GM12878 (cell line): ENCODE data around the gene SLC43A3. TPM values are rescaled to one million over a fixed set of nuclear protein-coding genes. Genes with fewer than 3 reads are reported as not detected.

Source experiments
- ATAC-seq: fragments of 200-7000 bp; cut with Tn5 transposase; 3 replicates; pipeline ENCODE4 v1.9.1; 2020; ENCODE audit warnings: mild to moderate bottlenecking, moderate library complexity
- BruUV-seq: library from RNA; stranded (reverse); fragments of 400-500 nt; replicated peaks from 2 replicates; lab custom pipeline; 2021; lab: Mats Ljungman, UMichigan
- CTCF ChIA-PET: fragments of 300-600 bp; sonication (Branson Sonifier 250); formaldehyde crosslinking; extraction: SDS; loops from one replicate; lab custom pipeline; 2021; ENCODE audit warnings: inconsistent platforms; lab: Yijun Ruan, JAX
- POLR2A ChIA-PET: fragments of 350-600 bp; formaldehyde crosslinking; extraction: SDS; loops from one replicate; lab custom pipeline; 2021; ENCODE audit warnings: inconsistent platforms; lab: Charles Lee
- RAD21 ChIA-PET: fragments of 300-600 bp; sonication (Branson Sonifier 250); formaldehyde crosslinking; loops from one replicate; lab custom pipeline; 2023; ENCODE audit warnings: antibody characterized with exemption; ENCODE audit not compliant: unreplicated experiment; lab: Charles Lee
- SMC1A ChIA-PET: fragments of 300-600 bp; sonication (Branson Sonifier 250); formaldehyde crosslinking; loops from one replicate; lab custom pipeline; 2023; ENCODE audit not compliant: unreplicated experiment, uncharacterized antibody; lab: Charles Lee
- DNase-seq: peaks from one replicate; pipeline ENCODE4 v3.0.0-alpha.2; 2011; ENCODE audit warnings: low read depth, low spot score
- FAIRE-seq: peaks from 3 replicates; lab custom pipeline; 2011; peaks lifted over from hg19 to GRCh38; lab: Jason Lieb, UNC
- H2AFZ ChIP-seq: 2 replicates; pipeline ENCODE4 v1.6.0; 2011; ENCODE audit warnings: low read depth, low read length, control low read depth; ENCODE audit not compliant: control insufficient read depth
- H3K27ac ChIP-seq: 2 replicates; pipeline ENCODE4 v1.5.1; 2011; ENCODE audit warnings: control low read depth; ENCODE audit not compliant: control insufficient read depth, insufficient read depth
- H3K27me3 ChIP-seq, 2 experiments: replicated peaks in 1 of 2; 2 replicates each; pipeline versions ENCODE4 v1.6.0 to v1.6.1; 2011; ENCODE audit warnings: low read length in 1 of 2; ENCODE audit not compliant: control insufficient read depth in 2 of 2, insufficient read depth in 2 of 2
- H3K36me3 ChIP-seq, 2 experiments: 2 replicates each; pipeline ENCODE4 v1.5.1; 2011; ENCODE audit warnings: low read length in 1 of 2; ENCODE audit not compliant: control insufficient read depth in 2 of 2, insufficient read depth in 2 of 2
- H3K4me1 ChIP-seq: 2 replicates; pipeline ENCODE4 v1.6.1; 2011; ENCODE audit warnings: mild to moderate bottlenecking, low read length, moderate library complexity, mixed read lengths; ENCODE audit not compliant: control insufficient read depth, insufficient read depth
- H3K4me2 ChIP-seq: 2 replicates; pipeline ENCODE4 v1.6.0; 2011; ENCODE audit warnings: control low read depth; ENCODE audit not compliant: control insufficient read depth, insufficient read depth
- H3K4me3 ChIP-seq: fragments of 200-600 bp; sonication (generic); 2 replicates; pipeline ENCODE4 v1.5.1; 2016
- H3K79me2 ChIP-seq: 2 replicates; pipeline ENCODE4 v1.6.0; 2011; ENCODE audit warnings: low read length; ENCODE audit not compliant: control insufficient read depth, insufficient read depth
- H3K9ac ChIP-seq: 2 replicates; pipeline ENCODE4 v1.8.0; 2011; ENCODE audit warnings: low read length, control low read depth, mixed read lengths; ENCODE audit not compliant: control insufficient read depth, insufficient read depth
- H3K9me3 ChIP-seq: replicated peaks from 3 replicates; pipeline ENCODE4 v1.5.1; 2011; ENCODE audit warnings: mild to moderate bottlenecking, low read length; ENCODE audit not compliant: control insufficient read depth, insufficient read depth
- H4K20me1 ChIP-seq: 2 replicates; pipeline ENCODE4 v1.6.0; 2011; ENCODE audit not compliant: control insufficient read depth, insufficient read depth
- EED ChIP-seq: sonication (generic); IDR thresholded peaks from 2 replicates; pipeline ENCODE4 v1.6.1; 2016; ENCODE audit warnings: antibody characterized with exemption, low read depth
- PKNOX1 ChIP-seq: fragments of 450-650 bp; IDR thresholded peaks from 2 replicates; pipeline ENCODE4 v1.6.1; 2016; ENCODE audit warnings: mild to moderate bottlenecking
- POLR2A ChIP-seq: IDR thresholded peaks from 2 replicates; pipeline ENCODE4 v1.6.1; 2011; ENCODE audit warnings: low read depth, mild to moderate bottlenecking, low read length
- ZNF622 ChIP-seq: fragments of 450-650 bp; IDR thresholded peaks from 2 replicates; pipeline ENCODE4 v1.6.1; 2017; ENCODE audit warnings: mild to moderate bottlenecking, inconsistent platforms
- ZNF687 ChIP-seq: fragments of 450-650 bp; IDR thresholded peaks from 2 replicates; pipeline ENCODE4 v1.6.1; 2017; ENCODE audit warnings: mild to moderate bottlenecking, moderate library complexity
- WGBS: methylation state at CpG from one replicate; pipeline ENCODE4 v1.1.6; 2016; ENCODE audit warnings: low lambda C conversion rate; ENCODE audit not compliant: insufficient replicate concordance, insufficient coverage; ENCODE audit errors: missing lambda C conversion rate; 5-methylcytosine and 5-hydroxymethylcytosine counted together
- in situ Hi-C: fragments of 300-500 bp; cut with MboI; formaldehyde crosslinking; loops from 9 replicates; pipeline ENCODE4 v1.14.3; 2018; ENCODE audit warnings: mixed read lengths
- intact Hi-C: fragments of 100-400 bp; cut with micrococcal nuclease; formaldehyde crosslinking; loops from one replicate; pipeline ENCODE4 v1.14.2; 2022; ENCODE audit not compliant: unreplicated experiment
- polyA plus RNA-seq, 11 experiments: library from polyadenylated mRNA; depleted of rRNA in 4 of 11; unstranded in 6 of 11; stranded (reverse) in 5 of 11; fragments of >200 nt; fragmentation: Nextera tagmentation in 4 of 11; fragmentation: Illumina TruSeq in 1 of 11; extraction: Ambion mirVana in 4 of 11; extraction: Trizol in 1 of 11; gene quantifications; 1 replicate in 1 of 11; 2 replicates in 10 of 11; pipeline versions ENCODE4 v1.2.1 to v1.2.3, GENCODE V29; 2011 to 2016; ENCODE audit warnings: inconsistent platforms in 2 of 11, missing spikeins in 2 of 11, low read depth in 1 of 11
- total RNA-seq, 4 experiments: library from RNA; depleted of rRNA in 3 of 4; stranded (reverse); fragments of >200 nt in 3 of 4; fragmentation: Illumina TruSeq in 1 of 4; extraction: Trizol in 1 of 4; gene quantifications; 2 replicates each; pipeline versions ENCODE4 v1.2.1 to v1.2.3, GENCODE V29; 2013 to 2021

The SLC43A3 gene
- total and polyA plus RNA-seq, 10 of the 15 experiments (the other 5 are each of a cell fraction or from before 2014, with no cell fraction given): 37.5 to 237 (median 132) TPM

- in situ Hi-C loops: no loop called here
- no peak for FAIRE-seq
- BruUV-seq: no TSS peak
- H3K27me3 ChIP-seq: no peaks in the 10 kb centered on the region
- no peaks in the 10 kb centered on the region for H3K9me3 ChIP-seq
- H3K79me2 ChIP-seq: peaks cover 7% of the 10 kb centered on the region
- TF ChIP-seq PKNOX1 (no peak), ZNF622 (no peak), POLR2A (peak; percentile 23; the same call in 1 of the 2 replicates)
- TF ChIP-seq, all 136 proteins: peak for 1
- H2AFZ ChIP-seq: no peak overlapping the region
- no peaks in the 10 kb centered on the region for H4K20me1 ChIP-seq
- intact Hi-C loops: no loop called here
- no peak overlapping the region for H3K4me3 ChIP-seq
- no peak overlapping the region for H3K9ac ChIP-seq
- DNase-seq: no peak
- no peak overlapping the region for H3K27ac ChIP-seq
- peak overlapping the region; percentile 25; the same call in 1 of the 2 replicates for H3K4me2 ChIP-seq
- SMC1A ChIA-PET: interaction anchor here (0.6 to 1.8 kb wide), 4 partner anchors 8 to 74 kb away, joined by 3 to 5 read pairs (median 4); no protein-coding TSS in a partner anchor
- POLR2A ChIA-PET: no interaction called here
- RAD21 ChIA-PET: no interaction called here
- H3K36me3 ChIP-seq: peaks cover 38 to 62% of the 10 kb centered on the region in 2 experiments
- CTCF ChIA-PET: interaction anchor here (0.7 to 1.2 kb wide), 2 partner anchors 69 to 70 kb away, joined by 3 to 4 read pairs; no protein-coding TSS in a partner anchor
- no peak for ATAC-seq
- H3K4me1 ChIP-seq: peaks cover 22% of the 10 kb centered on the region
- 98% methylated on average over 18 of the region's 18 CpGs for WGBS
Measured at GRCh38 chr11:57409321-57410100, 17.4 kb downstream of the SLC43A3 start.

- FAIRE-seq (no peak), ATAC-seq (no peak), DNase-seq (no peak)
- H4K20me1 ChIP-seq: no peaks in the 10 kb centered on the region
- POLR2A ChIA-PET: no interaction called here
- no peak overlapping the region for H3K9ac ChIP-seq
- no peak overlapping the region for H2AFZ ChIP-seq
- BruUV-seq: no TSS peak
- no peak overlapping the region for H3K27ac ChIP-seq
- no peaks in the 10 kb centered on the region for H3K27me3 ChIP-seq
- no peak overlapping the region for H3K4me2 ChIP-seq
- peaks cover 33 to 59% of the 10 kb centered on the region in 2 experiments for H3K36me3 ChIP-seq
- no peaks in the 10 kb centered on the region for H3K9me3 ChIP-seq
- SMC1A ChIA-PET: interaction anchor here (0.6 to 1.8 kb wide), 5 partner anchors 8 to 75 kb away, joined by 3 to 5 read pairs (median 4); no protein-coding TSS in a partner anchor
- H3K4me3 ChIP-seq: no peak overlapping the region
- in situ Hi-C loops: no loop called here
- peaks cover 22% of the 10 kb centered on the region for H3K4me1 ChIP-seq
- intact Hi-C loops: no loop called here
- WGBS: 0% methylated on average over 2 of the region's 2 CpGs
- H3K79me2 ChIP-seq: peaks cover 5% of the 10 kb centered on the region
- RAD21 ChIA-PET: interaction anchor here (3.4 kb wide), 1 partner anchor 16 kb away, joined by 21 read pairs; no protein-coding TSS in a partner anchor
- CTCF ChIA-PET: interaction anchor here (0.7 to 1.4 kb wide), 3 partner anchors 50 to 71 kb away, joined by 3 to 4 read pairs (median 3); no protein-coding TSS in a partner anchor
- 0 out of 2 replicates have a peak, but pooled peaks have one; percentile 16 for TF ChIP-seq ZNF687
- TF ChIP-seq EED: no peak
- TF ChIP-seq, all 136 proteins: peak for 1
Measured at GRCh38 chr11:57408771-57409170, 18.1 kb downstream of the SLC43A3 start.
